Adrenal gland (tissue), 5 donors: ENCODE measurements around the gene OR1B1.

Experiments used
- CTCF ChIP-seq, 6 experiments: fragments of 450-650 bp in 4 of 6; fragments of 200-600 bp in 2 of 6; sonication (generic) in 1 of 6; IDR thresholded peaks; 1 replicate in 5 of 6; 2 replicates in 1 of 6; pipeline versions ENCODE4 v1.5.1 to v1.8.0; 2016 to 2021; ENCODE audit warnings: antibody characterized with exemption in 6 of 6, mild to moderate bottlenecking in 2 of 6, moderate library complexity in 1 of 6
- POLR2A ChIP-seq, 2 donors: fragments of 450-650 bp; IDR thresholded peaks; one replicate each; pipeline ENCODE4 v1.6.1; 2017; ENCODE audit warnings: antibody characterized with exemption in 2 of 2, mild to moderate bottlenecking in 2 of 2, moderate library complexity in 1 of 2
- donor health status: DM: no; HTN: no; CAD: no.

- TF ChIP-seq POLR2A (IDR thresholded peaks at IDR 0.05), result no peak
- no peak for TF ChIP-seq CTCF (IDR thresholded peaks at IDR 0.05)
These were observed 51.7 kb downstream of the OR1B1 start for GRCh38 chr9:122605691-122606090.
